SK-N-SH (cell line): Measurements from ENCODE around the gene ADCY5.

Experiments
- CTCF ChIP-seq: fragments of 200-600 bp; sonication (generic); IDR thresholded peaks from 2 replicates; pipeline ENCODE4 v1.6.1; 2017; ENCODE audit warnings: antibody characterized with exemption, mild to moderate bottlenecking, moderate library complexity
- GATA2 ChIP-seq: sonication (generic); formaldehyde crosslinking; IDR thresholded peaks from 2 replicates; pipeline ENCODE4 v1.5.0; 2020; ENCODE audit warnings: mild to moderate bottlenecking, missing genetic modification reagents
- RCOR1 ChIP-seq: fragments of 150-350 bp; IDR thresholded peaks from 2 replicates; pipeline ENCODE4 v1.6.1; 2017; ENCODE audit warnings: antibody characterized with exemption, low read length
- TCF12 ChIP-seq: IDR thresholded peaks from 2 replicates; pipeline ENCODE4 v1.4.0; 2012
- USF1 ChIP-seq: IDR thresholded peaks from 2 replicates; pipeline ENCODE4 v1.4.0; 2012; ENCODE audit warnings: low read depth, borderline replicate concordance
- TF ChIP-seq, protein P1 (sequence below): IDR thresholded peaks from 2 replicates; pipeline ENCODE4 v1.6.1; 2012; ENCODE audit warnings: mild to moderate bottlenecking, low read depth, low read length, moderate library complexity

- TF ChIP-seq, protein P1, sequence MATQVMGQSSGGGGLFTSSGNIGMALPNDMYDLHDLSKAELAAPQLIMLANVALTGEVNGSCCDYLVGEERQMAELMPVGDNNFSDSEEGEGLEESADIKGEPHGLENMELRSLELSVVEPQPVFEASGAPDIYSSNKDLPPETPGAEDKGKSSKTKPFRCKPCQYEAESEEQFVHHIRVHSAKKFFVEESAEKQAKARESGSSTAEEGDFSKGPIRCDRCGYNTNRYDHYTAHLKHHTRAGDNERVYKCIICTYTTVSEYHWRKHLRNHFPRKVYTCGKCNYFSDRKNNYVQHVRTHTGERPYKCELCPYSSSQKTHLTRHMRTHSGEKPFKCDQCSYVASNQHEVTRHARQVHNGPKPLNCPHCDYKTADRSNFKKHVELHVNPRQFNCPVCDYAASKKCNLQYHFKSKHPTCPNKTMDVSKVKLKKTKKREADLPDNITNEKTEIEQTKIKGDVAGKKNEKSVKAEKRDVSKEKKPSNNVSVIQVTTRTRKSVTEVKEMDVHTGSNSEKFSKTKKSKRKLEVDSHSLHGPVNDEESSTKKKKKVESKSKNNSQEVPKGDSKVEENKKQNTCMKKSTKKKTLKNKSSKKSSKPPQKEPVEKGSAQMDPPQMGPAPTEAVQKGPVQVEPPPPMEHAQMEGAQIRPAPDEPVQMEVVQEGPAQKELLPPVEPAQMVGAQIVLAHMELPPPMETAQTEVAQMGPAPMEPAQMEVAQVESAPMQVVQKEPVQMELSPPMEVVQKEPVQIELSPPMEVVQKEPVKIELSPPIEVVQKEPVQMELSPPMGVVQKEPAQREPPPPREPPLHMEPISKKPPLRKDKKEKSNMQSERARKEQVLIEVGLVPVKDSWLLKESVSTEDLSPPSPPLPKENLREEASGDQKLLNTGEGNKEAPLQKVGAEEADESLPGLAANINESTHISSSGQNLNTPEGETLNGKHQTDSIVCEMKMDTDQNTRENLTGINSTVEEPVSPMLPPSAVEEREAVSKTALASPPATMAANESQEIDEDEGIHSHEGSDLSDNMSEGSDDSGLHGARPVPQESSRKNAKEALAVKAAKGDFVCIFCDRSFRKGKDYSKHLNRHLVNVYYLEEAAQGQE = no peak
- TF ChIP-seq CTCF = no peak
- no peak for TF ChIP-seq USF1
- TF ChIP-seq GATA2 = no peak
- TF ChIP-seq RCOR1 = no peak
- TF ChIP-seq TCF12 = no peak
Observed at GRCh38 chr3:123430266-123430665, 18.6 kb downstream of the ADCY5 start.
